ENCODE data around the gene LPP. TPM values are rescaled to one million over a fixed set of nuclear protein-coding genes. Genes with fewer than 3 reads are reported as not detected.

The LPP gene
- total RNA-seq, 1 donor from 2014 or later, result 97.4 TPM

- no peaks in the 10 kb centered on the region for H3K27me3 ChIP-seq (ENCODE audit: low read depth)
- TF ChIP-seq, protein P1, sequence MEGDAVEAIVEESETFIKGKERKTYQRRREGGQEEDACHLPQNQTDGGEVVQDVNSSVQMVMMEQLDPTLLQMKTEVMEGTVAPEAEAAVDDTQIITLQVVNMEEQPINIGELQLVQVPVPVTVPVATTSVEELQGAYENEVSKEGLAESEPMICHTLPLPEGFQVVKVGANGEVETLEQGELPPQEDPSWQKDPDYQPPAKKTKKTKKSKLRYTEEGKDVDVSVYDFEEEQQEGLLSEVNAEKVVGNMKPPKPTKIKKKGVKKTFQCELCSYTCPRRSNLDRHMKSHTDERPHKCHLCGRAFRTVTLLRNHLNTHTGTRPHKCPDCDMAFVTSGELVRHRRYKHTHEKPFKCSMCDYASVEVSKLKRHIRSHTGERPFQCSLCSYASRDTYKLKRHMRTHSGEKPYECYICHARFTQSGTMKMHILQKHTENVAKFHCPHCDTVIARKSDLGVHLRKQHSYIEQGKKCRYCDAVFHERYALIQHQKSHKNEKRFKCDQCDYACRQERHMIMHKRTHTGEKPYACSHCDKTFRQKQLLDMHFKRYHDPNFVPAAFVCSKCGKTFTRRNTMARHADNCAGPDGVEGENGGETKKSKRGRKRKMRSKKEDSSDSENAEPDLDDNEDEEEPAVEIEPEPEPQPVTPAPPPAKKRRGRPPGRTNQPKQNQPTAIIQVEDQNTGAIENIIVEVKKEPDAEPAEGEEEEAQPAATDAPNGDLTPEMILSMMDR (IDR thresholded peaks at IDR 0.05; ENCODE audit: borderline replicate concordance), result no peak
- peaks cover 40% of the 10 kb centered on the region for H3K4me1 ChIP-seq
- no peak for DNase-seq
- no peak overlapping the region for H3K4me3 ChIP-seq
- H3K27ac ChIP-seq (replicated peaks), result no peak overlapping the region
- H3K9me3 ChIP-seq (replicated peaks), result no peaks in the 10 kb centered on the region
- intact Hi-C loops (cut with micrococcal nuclease), result no loop called here
- H3K36me3 ChIP-seq, result peaks cover 13% of the 10 kb centered on the region
These were observed 248.3 kb downstream of the LPP start for GRCh38 chr3:188402229-188402628.

DNA sequence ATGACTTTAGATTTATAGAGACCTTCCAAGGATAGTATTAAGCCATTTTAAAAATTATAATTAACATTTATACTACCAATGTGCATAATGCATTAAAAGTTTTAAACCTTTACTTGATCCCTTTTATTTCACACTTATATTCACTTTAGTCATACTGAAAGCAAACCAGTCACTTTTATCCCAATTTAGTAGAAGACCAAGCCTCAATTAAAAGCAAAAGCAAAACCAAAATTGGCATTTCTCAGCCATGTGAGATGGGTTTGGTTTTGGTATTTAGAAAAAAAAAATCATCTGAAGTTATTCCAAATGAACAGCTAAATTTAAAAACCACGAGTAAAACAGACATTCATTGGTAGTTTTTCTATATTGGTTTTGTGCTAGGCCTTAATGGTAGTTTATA is 249.4 kb downstream of the LPP start:
- no peaks in the 10 kb centered on the region for H3K27me3 ChIP-seq (ENCODE audit: low read depth)
- no peak overlapping the region for H3K27ac ChIP-seq (replicated peaks)

DNA sequence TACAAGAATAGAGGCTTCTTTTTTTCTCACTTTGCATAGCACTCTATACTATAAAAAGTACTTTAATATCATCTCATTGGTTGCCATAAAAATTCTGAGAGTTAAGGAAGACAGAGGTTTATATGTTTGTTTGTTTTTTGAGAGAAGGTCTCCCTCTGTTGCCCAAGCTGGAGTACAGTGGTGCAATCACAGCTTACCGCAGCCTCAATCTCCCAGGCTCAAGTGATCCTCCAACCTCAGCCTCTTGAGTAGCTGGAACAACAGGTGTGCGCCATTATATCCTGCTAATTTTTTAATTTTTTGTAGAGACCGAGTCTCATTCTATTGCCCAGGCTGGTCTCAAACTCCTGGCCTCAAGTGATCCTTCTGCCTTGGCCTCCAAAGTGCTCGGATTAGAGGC is 250.2 kb downstream of the LPP start:
- TF ChIP-seq, protein P1 (IDR thresholded peaks at IDR 0.05; ENCODE audit: borderline replicate concordance), result no peak
- no peak overlapping the region for H3K27ac ChIP-seq (replicated peaks)
- no peaks in the 10 kb centered on the region for H3K27me3 ChIP-seq (ENCODE audit: low read depth)
- DNase-seq, result no peak
- H3K4me3 ChIP-seq, result no peak overlapping the region
- peaks cover 25% of the 10 kb centered on the region for H3K36me3 ChIP-seq
- no peaks in the 10 kb centered on the region for H3K9me3 ChIP-seq (replicated peaks)
- peaks cover 22% of the 10 kb centered on the region for H3K4me1 ChIP-seq
- intact Hi-C loops (cut with micrococcal nuclease), result no loop called here

More for the DNA sequence above, 249.4 kb downstream of the LPP start:
- DNase-seq, result no peak
- H3K4me1 ChIP-seq, result peaks cover 29% of the 10 kb centered on the region
- H3K4me3 ChIP-seq, result no peak overlapping the region
- H3K9me3 ChIP-seq (replicated peaks), result no peaks in the 10 kb centered on the region
- H3K36me3 ChIP-seq, result peaks cover 20% of the 10 kb centered on the region
- intact Hi-C loops (cut with micrococcal nuclease), result no loop called here
- TF ChIP-seq, protein P1 (IDR thresholded peaks at IDR 0.05; ENCODE audit: borderline replicate concordance), result no peak

GRCh38 chr3:188404701-188405100 is 250.7 kb downstream of the LPP start:
- no peak overlapping the region for H3K4me3 ChIP-seq
- intact Hi-C loops (cut with micrococcal nuclease), result no loop called here
- peaks cover 16% of the 10 kb centered on the region for H3K4me1 ChIP-seq
- no peak overlapping the region for H3K27ac ChIP-seq (replicated peaks)
- H3K27me3 ChIP-seq (ENCODE audit: low read depth), result no peaks in the 10 kb centered on the region
- peaks cover 27% of the 10 kb centered on the region for H3K36me3 ChIP-seq
- H3K9me3 ChIP-seq (replicated peaks), result no peaks in the 10 kb centered on the region
- DNase-seq, result no peak
- TF ChIP-seq, protein P1 (IDR thresholded peaks at IDR 0.05; ENCODE audit: borderline replicate concordance), result no peak

GRCh38 chr3:188407158-188407880 is 253.4 kb downstream of the LPP start:
- intact Hi-C loops (cut with micrococcal nuclease), result no loop called here
- Histone ChIP-seq H3K27me3 (ENCODE audit: low read depth) (no peaks in the 10 kb centered on the region), H3K4me3 (no peak overlapping the region), H3K4me1 (no peaks in the 10 kb centered on the region), H3K36me3 (peaks cover 27% of the 10 kb centered on the region), H3K9me3 (replicated peaks) (no peaks in the 10 kb centered on the region), H3K27ac (replicated peaks) (no peak overlapping the region)
- TF ChIP-seq, protein P1 (IDR thresholded peaks at IDR 0.05; ENCODE audit: borderline replicate concordance), result no peak
- DNase-seq, result no peak
